Pancreas (tissue), 10 donors: ENCODE results near the gene CGN. TPM values are rescaled to one million over a fixed set of nuclear protein-coding genes. Genes with fewer than 3 reads are reported as not detected.

Experiments
- ATAC-seq, 4 donors: fragments of 200-7000 bp; cut with Tn5 transposase; one replicate each; pipeline versions ENCODE4 v1.8.0 to v1.9.1; 2020; ENCODE audit warnings: mild to moderate bottlenecking in 4 of 4, moderate library complexity in 4 of 4
- DNase-seq, 6 donors: peaks; one replicate each; pipeline ENCODE4 v3.0.0-alpha.2; 2020
- FAIRE-seq: peaks from 2 replicates; lab custom pipeline; 2012; peaks lifted over from hg19 to GRCh38; lab: Jason Lieb, UNC
- H3K27ac ChIP-seq, 4 donors: fragments of 200-600 bp; sonication (generic); 1 replicate in 3 of 4; 2 replicates in 1 of 4; pipeline versions ENCODE4 v1.5.0 to v1.8.0; 2020
- H3K27me3 ChIP-seq, 4 donors: fragments of 200-600 bp; one replicate each; pipeline ENCODE4 v1.8.0; 2021
- H3K36me3 ChIP-seq, 3 donors: fragments of 200-600 bp; sonication (generic) in 1 of 3; one replicate each; pipeline versions ENCODE4 v1.5.0 to v1.8.0; 2020 to 2021
- H3K4me1 ChIP-seq, 3 donors: fragments of 200-600 bp; one replicate each; pipeline ENCODE4 v1.8.0; 2021
- H3K4me3 ChIP-seq, 4 donors: fragments of 200-600 bp; sonication (generic) in 2 of 4; one replicate each; pipeline versions ENCODE4 v1.5.0 to v1.8.0; 2020 to 2021
- H3K9me3 ChIP-seq, 4 donors: fragments of 200-600 bp; one replicate each; pipeline ENCODE4 v1.8.0; 2021
- CTCF ChIP-seq, 4 donors: fragments of 200-600 bp; sonication (generic) in 3 of 4; IDR thresholded peaks; one replicate each; pipeline versions ENCODE4 v1.5.0 to v1.8.0; 2021; ENCODE audit warnings: antibody characterized with exemption in 4 of 4
- WGBS, 2 donors: extraction: QIAGEN DNeasy Blood & Tissue Kit; methylation state at CpG; one replicate each; pipeline ENCODE4 v1.1.7; 2013; 5-methylcytosine and 5-hydroxymethylcytosine counted together
- intact Hi-C, 3 donors: fragments of 100-400 bp; cut with DNase I; formaldehyde crosslinking; loops; one replicate each; pipeline versions ENCODE4 v1.11.1 to v1.14.2; 2022
- polyA plus RNA-seq, 2 donors: library from polyadenylated mRNA; stranded (reverse); fragments of 200-250 nt; gene quantifications; one replicate each; pipeline ENCODE4 v1.2.3, GENCODE V29; 2013
- total RNA-seq, 6 donors: library from RNA; stranded (reverse); fragmentation: NEBNext Ultra II Directional in 4 of 6; extraction: Animal tissue kit (Norgen Biotek cat#: 25700) in 4 of 6; gene quantifications; one replicate each; pipeline versions ENCODE4 v1.2.1 to v1.2.4, GENCODE V29; 2021 to 2023
- donor health status: healthy with polysubstance abuse.
- donor health status: DM: no; HTN: no; CAD: no; lungs with moderate emphysema.
- donor health status: DM: no; HTN: no; CAD: no.
- donor health status: control.
- donor health status: control.
- donor health status: Bipolar disorder and iron deficiency.
- donor health status: DM: yes; HTN: yes; CAD: no.
- donor health status: DM: no; HTN: no; CAD: no.
- donor health status: DM: no; HTN: no; CAD: no.
- donor health status: DM: yes; HTN: yes; CAD: no.

Gene CGN
- total and polyA plus RNA-seq, 8 donors, result 26.9 to 63.2 (median 40.3) TPM

- 63 to 66% methylated on average over 7 of the region's 7 CpGs for WGBS, 2 donors
- H3K4me1 ChIP-seq, result peaks cover 0 to 9% (median 0%) of the 10 kb centered on the region in 3 donors
- no peaks in the 10 kb centered on the region for H3K27me3 ChIP-seq
- H3K36me3 ChIP-seq, result no peaks in the 10 kb centered on the region
- TF ChIP-seq CTCF (IDR thresholded peaks at IDR 0.05), result no peak
- peak in 2 of 4 donors; percentile 18 to 62 for ATAC-seq
- FAIRE-seq, result no peak
- DNase-seq, result no peak
- intact Hi-C loops, result no loop called here
- H3K27ac ChIP-seq, result peak overlapping the region in 2 of 4 donors; percentile 27 to 33
- H3K9me3 ChIP-seq, result no peaks in the 10 kb centered on the region
- no peak overlapping the region for H3K4me3 ChIP-seq
These were observed 8.1 kb upstream of the CGN start for GRCh38 chr1:151502859-151503780.

GRCh38 chr1:151504252-151504651, 6.9 kb upstream of the CGN start:
- no peak for TF ChIP-seq CTCF (IDR thresholded peaks at IDR 0.05)
- H3K27ac ChIP-seq, result no peak overlapping the region
- peaks cover 0 to 9% (median 0%) of the 10 kb centered on the region in 3 donors for H3K4me1 ChIP-seq
- intact Hi-C loops, result no loop called here
- no peak overlapping the region for H3K4me3 ChIP-seq
- no peaks in the 10 kb centered on the region for H3K9me3 ChIP-seq
- FAIRE-seq, result no peak
- H3K27me3 ChIP-seq, result no peaks in the 10 kb centered on the region
- ATAC-seq, result no peak
- no peak for DNase-seq
- H3K36me3 ChIP-seq, result no peaks in the 10 kb centered on the region
- WGBS, 2 donors, result 52 to 53% methylated on average over 3 of the region's 3 CpGs

GRCh38 chr1:151504759-151505158, 6.4 kb upstream of the CGN start:
- H3K27ac ChIP-seq, result no peak overlapping the region
- no peak overlapping the region for H3K4me3 ChIP-seq
- 76 to 82% methylated on average over 4 of the region's 4 CpGs for WGBS, 2 donors
- DNase-seq (no peak), ATAC-seq (no peak), FAIRE-seq (no peak)
- intact Hi-C loops, result no loop called here
- H3K4me1 ChIP-seq, result peaks cover 0 to 9% (median 0%) of the 10 kb centered on the region in 3 donors
- H3K36me3 ChIP-seq, result no peaks in the 10 kb centered on the region
- H3K27me3 ChIP-seq, result no peaks in the 10 kb centered on the region
- H3K9me3 ChIP-seq, result no peaks in the 10 kb centered on the region
- TF ChIP-seq CTCF (IDR thresholded peaks at IDR 0.05), result no peak

GRCh38 chr1:151508833-151509232, 2.4 kb upstream of the CGN start:
- DNase-seq (no peak), ATAC-seq (no peak), FAIRE-seq (no peak)
- H3K27me3 ChIP-seq, result no peaks in the 10 kb centered on the region
- H3K4me3 ChIP-seq, result no peak overlapping the region
- intact Hi-C loops, result no loop called here
- no peak for TF ChIP-seq CTCF (IDR thresholded peaks at IDR 0.05)
- WGBS, 2 donors, result 88% methylated on average over 6 of the region's 6 CpGs
- no peaks in the 10 kb centered on the region for H3K9me3 ChIP-seq
- H3K36me3 ChIP-seq, result no peaks in the 10 kb centered on the region
- no peak overlapping the region for H3K27ac ChIP-seq
- peaks cover 0 to 4% (median under 1%) of the 10 kb centered on the region in 3 donors for H3K4me1 ChIP-seq
